K562 (cell line): Measurements from ENCODE around the gene FBXO36. TPM values are rescaled to one million over a fixed set of nuclear protein-coding genes. Genes with fewer than 3 reads are reported as not detected.

Experiments
- ARID1B ChIP-seq: fragments of 450-650 bp; IDR thresholded peaks from 2 replicates; pipeline ENCODE4 v1.6.1; 2016; ENCODE audit warnings: antibody characterized with exemption, mild to moderate bottlenecking, inconsistent platforms
- BRCA1 ChIP-seq, 2 experiments: fragments of 450-650 bp in 1 of 2; sonication (generic) in 1 of 2; formaldehyde crosslinking in 1 of 2; IDR thresholded peaks; 2 replicates each; pipeline versions ENCODE4 v1.5.0 to v1.6.1; 2017 to 2020; ENCODE audit warnings: mild to moderate bottlenecking in 1 of 2, missing genetic modification reagents in 1 of 2
- DACH1 ChIP-seq: fragments of 450-650 bp; IDR thresholded peaks from 2 replicates; pipeline ENCODE4 v1.6.1; 2018; ENCODE audit not compliant: partially characterized antibody
- HLTF ChIP-seq: fragments of 450-650 bp; IDR thresholded peaks from 2 replicates; pipeline ENCODE4 v1.6.1; 2016
- KLF1 ChIP-seq: fragments of 450-650 bp; IDR thresholded peaks from 2 replicates; pipeline ENCODE4 v1.6.1; 2016; ENCODE audit warnings: missing genetic modification characterization, missing compliant biosample characterization
- NFIC ChIP-seq: fragments of 450-650 bp; IDR thresholded peaks from 2 replicates; pipeline ENCODE4 v1.6.1; 2017; ENCODE audit warnings: mild to moderate bottlenecking, inconsistent platforms
- PML ChIP-seq: IDR thresholded peaks from 2 replicates; pipeline ENCODE4 v1.6.1; 2012; ENCODE audit warnings: low read length, inconsistent platforms
- PRPF4 ChIP-seq: fragments of 200-400 bp; formaldehyde crosslinking; IDR thresholded peaks from one replicate; pipeline ENCODE4 v1.6.1; 2017; ENCODE audit warnings: low read length, low read depth, mild to moderate bottlenecking; ENCODE audit not compliant: insufficient read depth, poor library complexity, severe bottlenecking
- RBM17 ChIP-seq: fragments of 200-400 bp; formaldehyde crosslinking; IDR thresholded peaks from 2 replicates; pipeline ENCODE4 v1.6.1; 2017; ENCODE audit warnings: low read depth, mild to moderate bottlenecking, low read length, borderline replicate concordance
- SMAD4 ChIP-seq: fragments of 250-450 bp; sonication (Bioruptor Pico); conservative IDR thresholded peaks from 2 replicates; pipeline ENCODE4 v1.8.0; 2021; ENCODE audit warnings: inconsistent platforms, mild to moderate bottlenecking, moderate library complexity
- SOX6 ChIP-seq: fragments of 450-650 bp; IDR thresholded peaks from 2 replicates; pipeline ENCODE4 v1.6.1; 2014; ENCODE audit warnings: mild to moderate bottlenecking
- SUPT5H ChIP-seq: fragments of 450-650 bp; IDR thresholded peaks from 2 replicates; pipeline ENCODE4 v1.6.1; 2016
- TAF15 ChIP-seq: fragments of 200-400 bp; formaldehyde crosslinking; IDR thresholded peaks from 2 replicates; pipeline ENCODE4 v1.6.1; 2017; ENCODE audit warnings: mild to moderate bottlenecking, low read depth, low read length, moderate library complexity
- TBL1XR1 ChIP-seq, 2 experiments: IDR thresholded peaks; 2 replicates each; pipeline ENCODE4 v1.6.1; 2012; ENCODE audit warnings: improper control_type of control experiment in 2 of 2, low read length in 2 of 2, mild to moderate bottlenecking in 1 of 2
- TCF3 ChIP-seq: sonication (generic); formaldehyde crosslinking; IDR thresholded peaks from 2 replicates; pipeline ENCODE4 v1.4.0; 2020; ENCODE audit warnings: mild to moderate bottlenecking, missing genetic modification reagents
- ZNF77 ChIP-seq: fragments of 250-450 bp; sonication (Bioruptor Pico); IDR thresholded peaks from 2 replicates; pipeline ENCODE4 v1.5.0; 2020
- polyA plus RNA-seq, 8 experiments: library from polyadenylated mRNA; depleted of rRNA in 4 of 8; stranded (reverse) in 5 of 8; unstranded in 3 of 8; fragments of >200 nt; fragmentation: Nextera tagmentation in 2 of 8; fragmentation: Illumina TruSeq in 1 of 8; extraction: Ambion mirVana in 2 of 8; extraction: Trizol in 1 of 8; gene quantifications; 2 replicates each; pipeline versions ENCODE4 v1.2.1 to v1.2.3, GENCODE V29; 2011 to 2014; ENCODE audit warnings: inconsistent platforms in 1 of 8, missing spikeins in 1 of 8
- total RNA-seq, 7 experiments: library from RNA; depleted of rRNA in 6 of 7; stranded (reverse); fragments of >200 nt in 6 of 7; fragmentation: Illumina TruSeq in 2 of 7; extraction: Trizol in 2 of 7; gene quantifications; 2 replicates each; pipeline versions ENCODE4 v1.2.1 to v1.2.3, GENCODE V29; 2011 to 2021; ENCODE audit warnings: low replicate concordance in 1 of 7
- TF ChIP-seq, protein P1 (sequence below): sonication (generic); formaldehyde crosslinking; IDR thresholded peaks from 2 replicates; pipeline ENCODE4 v1.8.1; 2023; ENCODE audit warnings: mild to moderate bottlenecking, missing genetic modification reagents, moderate library complexity
- TF ChIP-seq, protein P2 (sequence below): fragments of 200-800 bp; sonication (Bioruptor generic); IDR thresholded peaks from 2 replicates; pipeline ENCODE4 v1.6.1; 2017; ENCODE audit warnings: missing genetic modification characterization, missing compliant biosample characterization
- TF ChIP-seq, protein P3 (sequence below): IDR thresholded peaks from 3 replicates; pipeline ENCODE4 v1.6.1; 2011; ENCODE audit warnings: borderline replicate concordance, mild to moderate bottlenecking; ENCODE audit not compliant: insufficient read length, insufficient read depth
- TF ChIP-seq, protein P4 (sequence below): sonication (generic); formaldehyde crosslinking; IDR thresholded peaks from 2 replicates; pipeline ENCODE4 v1.4.0; 2020; ENCODE audit warnings: mild to moderate bottlenecking, missing genetic modification reagents
- TF ChIP-seq, protein P5 (sequence below): sonication (generic); formaldehyde crosslinking; IDR thresholded peaks from 2 replicates; pipeline ENCODE4 v1.8.0; 2022; ENCODE audit warnings: missing genetic modification reagents, mild to moderate bottlenecking, moderate library complexity, borderline replicate concordance
- TF ChIP-seq, protein P6 (sequence below): sonication (generic); formaldehyde crosslinking; IDR thresholded peaks from 2 replicates; pipeline ENCODE4 v1.8.0; 2022; ENCODE audit warnings: mild to moderate bottlenecking, missing genetic modification reagents

FBXO36 gene
- total and polyA plus RNA-seq, 9 of the 15 experiments (the other 6 are each of a cell fraction or from before 2014, with no cell fraction given), result 0.40 to 0.91 (median 0.58) TPM

DNA sequence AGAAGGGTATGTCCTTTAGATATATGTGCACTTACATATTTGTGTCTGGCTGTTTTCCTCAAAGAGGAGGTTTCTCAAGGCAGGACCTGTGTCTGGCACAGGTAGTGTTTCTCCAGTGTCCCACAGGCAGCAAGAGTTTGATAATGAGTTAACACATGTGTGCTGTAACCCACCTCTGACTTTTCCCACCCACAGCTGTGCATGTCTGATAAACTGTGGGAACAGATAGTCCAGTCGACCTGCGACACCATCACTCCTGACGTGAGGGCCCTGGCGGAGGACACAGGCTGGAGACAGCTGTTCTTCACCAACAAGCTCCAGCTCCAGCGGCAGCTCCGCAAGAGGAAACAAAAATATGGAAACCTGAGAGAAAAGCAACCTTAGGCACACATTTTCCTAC is 88.2 kb downstream of the FBXO36 start (continued):
- TF ChIP-seq, protein P1, sequence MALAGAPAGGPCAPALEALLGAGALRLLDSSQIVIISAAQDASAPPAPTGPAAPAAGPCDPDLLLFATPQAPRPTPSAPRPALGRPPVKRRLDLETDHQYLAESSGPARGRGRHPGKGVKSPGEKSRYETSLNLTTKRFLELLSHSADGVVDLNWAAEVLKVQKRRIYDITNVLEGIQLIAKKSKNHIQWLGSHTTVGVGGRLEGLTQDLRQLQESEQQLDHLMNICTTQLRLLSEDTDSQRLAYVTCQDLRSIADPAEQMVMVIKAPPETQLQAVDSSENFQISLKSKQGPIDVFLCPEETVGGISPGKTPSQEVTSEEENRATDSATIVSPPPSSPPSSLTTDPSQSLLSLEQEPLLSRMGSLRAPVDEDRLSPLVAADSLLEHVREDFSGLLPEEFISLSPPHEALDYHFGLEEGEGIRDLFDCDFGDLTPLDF, result no peak
- TF ChIP-seq, protein P2, sequence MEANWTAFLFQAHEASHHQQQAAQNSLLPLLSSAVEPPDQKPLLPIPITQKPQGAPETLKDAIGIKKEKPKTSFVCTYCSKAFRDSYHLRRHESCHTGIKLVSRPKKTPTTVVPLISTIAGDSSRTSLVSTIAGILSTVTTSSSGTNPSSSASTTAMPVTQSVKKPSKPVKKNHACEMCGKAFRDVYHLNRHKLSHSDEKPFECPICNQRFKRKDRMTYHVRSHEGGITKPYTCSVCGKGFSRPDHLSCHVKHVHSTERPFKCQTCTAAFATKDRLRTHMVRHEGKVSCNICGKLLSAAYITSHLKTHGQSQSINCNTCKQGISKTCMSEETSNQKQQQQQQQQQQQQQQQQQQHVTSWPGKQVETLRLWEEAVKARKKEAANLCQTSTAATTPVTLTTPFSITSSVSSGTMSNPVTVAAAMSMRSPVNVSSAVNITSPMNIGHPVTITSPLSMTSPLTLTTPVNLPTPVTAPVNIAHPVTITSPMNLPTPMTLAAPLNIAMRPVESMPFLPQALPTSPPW, result no peak
- TF ChIP-seq HLTF (no peak), PML (peak; percentile 79), KLF1 (no peak), TCF3 (CRISPR knock-in tag) (peak; percentile 91), ARID1B (peak; percentile 87), PRPF4 (no peak), SMAD4 (CRISPR knock-in tag) (peak; percentile 54), RBM17 (no peak), ZNF77 (CRISPR knock-in tag) (no peak), TBL1XR1 (IDR thresholded peaks at IDR 0.05; ENCODE audit: low read length in 2 of 2) (peak in 1 of 2 experiments; percentile 45; a peak in 1 of 4 replicates), NFIC (peak; percentile 55), BRCA1 (IDR thresholded peaks at IDR 0.05) (no peak), BRCA1 (CRISPR knock-in tag; IDR thresholded peaks at IDR 0.05) (no peak), SOX6 (peak; percentile 64; the same call in 1 of the 2 replicates), TAF15 (no peak), SUPT5H (no peak), DACH1 (peak; percentile 43)
- TF ChIP-seq, protein P3, sequence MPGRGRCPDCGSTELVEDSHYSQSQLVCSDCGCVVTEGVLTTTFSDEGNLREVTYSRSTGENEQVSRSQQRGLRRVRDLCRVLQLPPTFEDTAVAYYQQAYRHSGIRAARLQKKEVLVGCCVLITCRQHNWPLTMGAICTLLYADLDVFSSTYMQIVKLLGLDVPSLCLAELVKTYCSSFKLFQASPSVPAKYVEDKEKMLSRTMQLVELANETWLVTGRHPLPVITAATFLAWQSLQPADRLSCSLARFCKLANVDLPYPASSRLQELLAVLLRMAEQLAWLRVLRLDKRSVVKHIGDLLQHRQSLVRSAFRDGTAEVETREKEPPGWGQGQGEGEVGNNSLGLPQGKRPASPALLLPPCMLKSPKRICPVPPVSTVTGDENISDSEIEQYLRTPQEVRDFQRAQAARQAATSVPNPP, result no peak
- TF ChIP-seq, protein P4, sequence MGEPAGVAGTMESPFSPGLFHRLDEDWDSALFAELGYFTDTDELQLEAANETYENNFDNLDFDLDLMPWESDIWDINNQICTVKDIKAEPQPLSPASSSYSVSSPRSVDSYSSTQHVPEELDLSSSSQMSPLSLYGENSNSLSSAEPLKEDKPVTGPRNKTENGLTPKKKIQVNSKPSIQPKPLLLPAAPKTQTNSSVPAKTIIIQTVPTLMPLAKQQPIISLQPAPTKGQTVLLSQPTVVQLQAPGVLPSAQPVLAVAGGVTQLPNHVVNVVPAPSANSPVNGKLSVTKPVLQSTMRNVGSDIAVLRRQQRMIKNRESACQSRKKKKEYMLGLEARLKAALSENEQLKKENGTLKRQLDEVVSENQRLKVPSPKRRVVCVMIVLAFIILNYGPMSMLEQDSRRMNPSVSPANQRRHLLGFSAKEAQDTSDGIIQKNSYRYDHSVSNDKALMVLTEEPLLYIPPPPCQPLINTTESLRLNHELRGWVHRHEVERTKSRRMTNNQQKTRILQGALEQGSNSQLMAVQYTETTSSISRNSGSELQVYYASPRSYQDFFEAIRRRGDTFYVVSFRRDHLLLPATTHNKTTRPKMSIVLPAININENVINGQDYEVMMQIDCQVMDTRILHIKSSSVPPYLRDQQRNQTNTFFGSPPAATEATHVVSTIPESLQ (CRISPR knock-in tag), result no peak
- TF ChIP-seq, protein P5, sequence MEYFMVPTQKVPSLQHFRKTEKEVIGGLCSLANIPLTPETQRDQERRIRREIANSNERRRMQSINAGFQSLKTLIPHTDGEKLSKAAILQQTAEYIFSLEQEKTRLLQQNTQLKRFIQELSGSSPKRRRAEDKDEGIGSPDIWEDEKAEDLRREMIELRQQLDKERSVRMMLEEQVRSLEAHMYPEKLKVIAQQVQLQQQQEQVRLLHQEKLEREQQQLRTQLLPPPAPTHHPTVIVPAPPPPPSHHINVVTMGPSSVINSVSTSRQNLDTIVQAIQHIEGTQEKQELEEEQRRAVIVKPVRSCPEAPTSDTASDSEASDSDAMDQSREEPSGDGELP (CRISPR knock-in tag), result peak; percentile 92
- TF ChIP-seq, protein P6, sequence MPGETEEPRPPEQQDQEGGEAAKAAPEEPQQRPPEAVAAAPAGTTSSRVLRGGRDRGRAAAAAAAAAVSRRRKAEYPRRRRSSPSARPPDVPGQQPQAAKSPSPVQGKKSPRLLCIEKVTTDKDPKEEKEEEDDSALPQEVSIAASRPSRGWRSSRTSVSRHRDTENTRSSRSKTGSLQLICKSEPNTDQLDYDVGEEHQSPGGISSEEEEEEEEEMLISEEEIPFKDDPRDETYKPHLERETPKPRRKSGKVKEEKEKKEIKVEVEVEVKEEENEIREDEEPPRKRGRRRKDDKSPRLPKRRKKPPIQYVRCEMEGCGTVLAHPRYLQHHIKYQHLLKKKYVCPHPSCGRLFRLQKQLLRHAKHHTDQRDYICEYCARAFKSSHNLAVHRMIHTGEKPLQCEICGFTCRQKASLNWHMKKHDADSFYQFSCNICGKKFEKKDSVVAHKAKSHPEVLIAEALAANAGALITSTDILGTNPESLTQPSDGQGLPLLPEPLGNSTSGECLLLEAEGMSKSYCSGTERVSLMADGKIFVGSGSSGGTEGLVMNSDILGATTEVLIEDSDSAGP (CRISPR knock-in tag), result no peak
